Activated CD8-positive, alpha-beta memory T cell treated with anti-CD3 and anti-CD28 coated beads for 24 hours (primary cell): ENCODE data around the gene RUNX2.

Experiments used
- DNase-seq: peaks from one replicate; pipeline ENCODE4 v3.0.0-alpha.2; 2020

The RUNX2 gene

GRCh38 chr6:45416700-45417099 lies 88.6 kb downstream of the RUNX2 start:
- no peak for DNase-seq

- no peak for DNase-seq
Measured at GRCh38 chr6:45417436-45417835, 89.3 kb downstream of the RUNX2 start.

- DNase-seq = peak; percentile 87
Measured at GRCh38 chr6:45419571-45420082, 91.5 kb downstream of the RUNX2 start.

GRCh38 chr6:45420083-45420908 lies 92.2 kb downstream of the RUNX2 start:
- peak; percentile 80 for DNase-seq

GRCh38 chr6:45420909-45421708 lies 93.0 kb downstream of the RUNX2 start:
- no peak for DNase-seq

GRCh38 chr6:45421709-45422502 lies 93.8 kb downstream of the RUNX2 start:
- peak; percentile 84 for DNase-seq

GRCh38 chr6:45422503-45423110 lies 94.5 kb downstream of the RUNX2 start:
- peak; percentile 86 for DNase-seq

GRCh38 chr6:45423111-45423823 lies 95.1 kb downstream of the RUNX2 start:
- DNase-seq = peak; percentile 85

GRCh38 chr6:45423824-45424450 lies 95.8 kb downstream of the RUNX2 start:
- peak; percentile 74 for DNase-seq

- DNase-seq = no peak
Measured at GRCh38 chr6:45424451-45424861, 96.3 kb downstream of the RUNX2 start.

- no peak for DNase-seq
Measured at GRCh38 chr6:45426251-45426650, 98.1 kb downstream of the RUNX2 start.

- DNase-seq = no peak
Measured at GRCh38 chr6:45427726-45428125, 99.6 kb downstream of the RUNX2 start.

- no peak for DNase-seq
Measured at GRCh38 chr6:45428727-45429126, 100.6 kb downstream of the RUNX2 start.

GRCh38 chr6:45430590-45431202 lies 102.6 kb downstream of the RUNX2 start:
- DNase-seq = no peak

- no peak for DNase-seq
Measured at GRCh38 chr6:45431317-45432065, 103.4 kb downstream of the RUNX2 start.

GRCh38 chr6:45432977-45433376 lies 104.8 kb downstream of the RUNX2 start:
- DNase-seq = no peak

- DNase-seq = no peak
Measured at GRCh38 chr6:45433533-45434380, 105.6 kb downstream of the RUNX2 start.

GRCh38 chr6:45434381-45434700 lies 106.2 kb downstream of the RUNX2 start:
- DNase-seq = no peak
